HG03039 (cell line): ENCODE data around the gene SBDS.

Source experiments
- ATAC-seq: cut with Tn5 transposase; IDR thresholded peaks from one replicate; pipeline ENCODE4 v1.9.1; 2021; ENCODE audit warnings: mild to moderate bottlenecking, moderate library complexity; ENCODE audit not compliant: unreplicated experiment

The SBDS gene

GRCh38 chr7:66948480-66949109 is 46.8 kb downstream of the SBDS start:
- ATAC-seq, result no peak

- no peak for ATAC-seq
Measured at GRCh38 chr7:66946545-66946944, 48.8 kb downstream of the SBDS start.

- ATAC-seq, result no peak
Measured at GRCh38 chr7:66939325-66939724, 56.1 kb downstream of the SBDS start.

- ATAC-seq, result no peak
Measured at GRCh38 chr7:66937940-66938339, 57.4 kb downstream of the SBDS start.
